Measurements from ENCODE around the gene MAD1L1. TPM values are rescaled to one million over a fixed set of nuclear protein-coding genes. Genes with fewer than 3 reads are reported as not detected.
A peak's percentile ranks its signal among the peaks of the same experiment; 100 is the strongest.

MAD1L1 gene
- total and polyA plus RNA-seq, 4 donors = 29.3 to 44.1 (median 35.8) TPM

DNA sequence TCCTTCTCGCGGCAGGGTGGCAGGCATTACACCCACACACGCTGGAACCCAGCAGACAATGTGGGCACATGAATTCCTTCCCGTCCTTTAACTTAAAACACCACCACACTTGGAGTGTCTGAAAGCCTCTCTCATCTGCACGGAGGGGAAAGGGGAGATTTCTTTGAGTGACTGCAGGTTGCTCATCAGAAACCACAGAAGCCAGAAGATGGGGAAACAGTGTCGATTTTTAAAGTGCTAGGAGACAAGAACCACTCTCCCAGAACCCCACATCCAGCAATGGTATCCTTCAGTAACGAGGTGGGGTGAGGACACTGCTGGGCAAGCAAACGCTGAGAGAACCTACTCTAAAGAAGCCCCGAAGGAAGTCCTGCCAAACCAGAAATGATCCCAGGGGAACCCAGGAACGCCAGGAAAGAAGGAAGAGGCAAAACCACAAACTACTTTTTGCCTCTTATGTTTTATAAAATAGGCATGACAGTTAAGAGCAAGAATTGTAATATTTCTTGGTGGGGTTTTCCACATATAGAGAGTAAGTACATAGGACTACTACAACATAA is 308.4 kb downstream of the MAD1L1 start:
- Histone ChIP-seq H3K9me3 (ENCODE audit: control insufficient read depth, insufficient read depth, low read length) (no peaks in the 10 kb centered on the region), H3K36me3 (ENCODE audit: control insufficient read depth, insufficient read depth, low read length) (peaks cover 28% of the 10 kb centered on the region), H3K27me3 (ENCODE audit: control insufficient read depth, insufficient read depth, low read length) (no peaks in the 10 kb centered on the region), H3K27ac (ENCODE audit: low read depth, low read length) (no peak overlapping the region), H3K4me3 (ENCODE audit: low read depth, low read length) (no peak overlapping the region), H3K4me1 (ENCODE audit: control insufficient read depth, insufficient read depth, low read length) (peaks cover 19% of the 10 kb centered on the region)
- WGBS (ENCODE audit: insufficient coverage) = 88% methylated on average over 2 of the region's 10 CpGs
- no peak for DNase-seq (ENCODE audit: low read depth in 4 of 6, low spot score in 6 of 6)

DNA sequence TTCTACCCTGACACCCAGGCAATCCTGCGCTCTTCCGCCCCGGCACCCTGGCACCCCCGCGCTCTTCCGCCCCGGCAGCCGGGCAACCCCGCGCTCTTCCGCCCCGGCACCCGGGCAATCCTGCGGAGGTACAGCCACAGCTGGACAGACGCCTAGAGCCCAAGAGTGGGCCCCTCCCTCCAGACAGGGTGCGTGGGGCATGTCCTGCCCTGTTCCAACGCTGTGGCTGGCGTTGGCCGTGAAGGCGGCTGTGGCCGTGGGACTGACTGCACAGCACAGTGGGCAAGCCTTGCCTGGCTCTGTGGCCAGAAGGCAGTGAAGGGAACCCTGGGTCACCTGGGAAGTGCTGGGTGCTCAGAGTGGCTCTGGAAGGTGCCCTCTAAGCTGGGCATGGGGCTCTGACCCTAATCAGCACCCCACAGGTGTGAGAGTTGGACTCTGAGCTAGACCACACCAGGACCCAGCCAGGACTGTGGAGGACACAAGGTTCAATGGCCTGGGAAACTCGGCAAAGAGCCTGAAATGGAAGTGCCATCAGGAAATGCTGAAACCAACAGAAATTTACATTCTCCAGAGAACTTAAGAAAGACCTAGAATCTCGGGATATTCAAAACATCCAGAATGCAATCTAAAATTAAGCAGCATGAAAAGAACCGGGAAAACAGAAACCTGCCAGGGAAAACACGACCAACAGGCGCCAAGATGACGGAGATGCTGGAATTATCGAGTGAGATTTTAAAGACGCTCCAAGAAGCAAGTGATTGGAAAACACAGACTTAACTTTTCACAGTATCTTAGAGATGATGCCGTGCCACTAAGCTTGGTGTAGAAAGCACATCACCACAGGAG is 309.1 kb downstream of the MAD1L1 start:
- peak in 1 of 6 donors; percentile 68 for DNase-seq (ENCODE audit: low read depth in 4 of 6, low spot score in 6 of 6)
- no peak overlapping the region for H3K4me3 ChIP-seq (ENCODE audit: low read depth, low read length)
- H3K36me3 ChIP-seq (ENCODE audit: control insufficient read depth, insufficient read depth, low read length) = peaks cover 23% of the 10 kb centered on the region
- 95% methylated on average over 30 of the region's 30 CpGs for WGBS (ENCODE audit: insufficient coverage)
- H3K9me3 ChIP-seq (ENCODE audit: control insufficient read depth, insufficient read depth, low read length) = no peaks in the 10 kb centered on the region
- H3K4me1 ChIP-seq (ENCODE audit: control insufficient read depth, insufficient read depth, low read length) = peaks cover 23% of the 10 kb centered on the region
- no peaks in the 10 kb centered on the region for H3K27me3 ChIP-seq (ENCODE audit: control insufficient read depth, insufficient read depth, low read length)
- H3K27ac ChIP-seq (ENCODE audit: low read depth, low read length) = no peak overlapping the region

DNA sequence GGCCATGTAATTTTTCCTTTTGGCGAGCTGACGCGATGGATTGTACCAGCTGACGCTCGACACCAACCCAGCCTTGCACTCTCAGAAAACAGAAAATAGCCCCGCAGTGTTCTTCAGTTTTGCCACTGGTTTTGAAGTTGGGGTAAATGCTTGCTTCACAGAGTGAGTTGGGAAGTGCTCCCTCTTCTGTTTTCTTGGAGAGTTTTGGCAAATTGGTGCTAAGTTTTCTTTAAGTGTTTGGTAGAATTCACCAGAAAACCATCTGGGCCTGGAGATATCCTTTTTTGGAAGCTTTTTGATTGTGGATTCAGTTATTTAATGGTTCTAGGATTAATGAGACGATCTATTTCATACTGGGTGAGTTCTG is 309.9 kb downstream of the MAD1L1 start:
- DNase-seq (ENCODE audit: low read depth in 4 of 6, low spot score in 6 of 6) = no peak
- H3K27ac ChIP-seq (ENCODE audit: low read depth, low read length) = no peak overlapping the region
- no peaks in the 10 kb centered on the region for H3K27me3 ChIP-seq (ENCODE audit: control insufficient read depth, insufficient read depth, low read length)
- 91% methylated on average over 4 of the region's 7 CpGs for WGBS (ENCODE audit: insufficient coverage)
- H3K36me3 ChIP-seq (ENCODE audit: control insufficient read depth, insufficient read depth, low read length) = peaks cover 24% of the 10 kb centered on the region
- H3K9me3 ChIP-seq (ENCODE audit: control insufficient read depth, insufficient read depth, low read length) = no peaks in the 10 kb centered on the region
- H3K4me3 ChIP-seq (ENCODE audit: low read depth, low read length) = no peak overlapping the region
- H3K4me1 ChIP-seq (ENCODE audit: control insufficient read depth, insufficient read depth, low read length) = peaks cover 26% of the 10 kb centered on the region

DNA sequence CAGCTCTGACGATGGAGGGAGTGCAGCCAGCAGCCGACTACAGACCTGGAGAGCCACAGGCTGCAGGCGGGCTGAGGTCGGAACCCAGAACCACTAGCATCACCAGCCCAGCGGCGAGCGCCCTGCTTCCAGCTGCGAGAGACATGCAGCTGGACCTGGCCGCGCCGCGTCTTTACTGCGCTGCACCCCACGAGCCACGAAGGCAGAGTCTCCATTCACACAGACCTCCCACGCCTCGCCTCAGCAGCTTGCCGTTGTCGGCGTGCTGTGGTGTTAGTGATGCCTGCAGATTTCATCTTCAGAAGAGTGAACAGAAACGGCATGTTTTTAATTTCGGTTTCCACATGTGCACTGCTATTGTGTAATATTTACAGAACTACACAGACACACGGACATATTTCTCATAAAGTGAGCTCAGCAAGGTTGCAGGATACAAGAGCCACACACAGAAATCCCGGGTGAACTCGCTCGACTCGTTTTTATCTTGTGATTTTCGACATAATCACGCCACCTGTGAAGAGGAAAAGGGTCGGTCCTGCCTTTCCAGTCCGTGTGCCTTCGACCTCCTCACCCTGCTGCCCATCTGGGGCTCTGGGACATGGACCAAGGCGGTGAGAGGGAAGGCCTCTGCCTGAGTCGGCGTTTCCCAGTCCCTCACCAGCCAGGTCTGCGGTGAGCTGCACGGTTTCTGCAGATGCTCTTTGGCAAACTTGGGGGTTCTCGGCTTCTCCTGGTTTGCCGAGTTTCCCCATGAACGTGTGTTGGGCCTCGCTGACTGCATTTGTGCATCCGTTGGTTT is 310.5 kb downstream of the MAD1L1 start:
- Histone ChIP-seq H3K9me3 (ENCODE audit: control insufficient read depth, insufficient read depth, low read length) (no peaks in the 10 kb centered on the region), H3K4me3 (ENCODE audit: low read depth, low read length) (no peak overlapping the region), H3K4me1 (ENCODE audit: control insufficient read depth, insufficient read depth, low read length) (peaks cover 31% of the 10 kb centered on the region), H3K27ac (ENCODE audit: low read depth, low read length) (no peak overlapping the region), H3K27me3 (ENCODE audit: control insufficient read depth, insufficient read depth, low read length) (no peaks in the 10 kb centered on the region), H3K36me3 (ENCODE audit: control insufficient read depth, insufficient read depth, low read length) (peaks cover 30% of the 10 kb centered on the region)
- WGBS (ENCODE audit: insufficient coverage) = 89% methylated on average over 34 of the region's 42 CpGs
- no peak for DNase-seq (ENCODE audit: low read depth in 4 of 6, low spot score in 6 of 6)

DNA sequence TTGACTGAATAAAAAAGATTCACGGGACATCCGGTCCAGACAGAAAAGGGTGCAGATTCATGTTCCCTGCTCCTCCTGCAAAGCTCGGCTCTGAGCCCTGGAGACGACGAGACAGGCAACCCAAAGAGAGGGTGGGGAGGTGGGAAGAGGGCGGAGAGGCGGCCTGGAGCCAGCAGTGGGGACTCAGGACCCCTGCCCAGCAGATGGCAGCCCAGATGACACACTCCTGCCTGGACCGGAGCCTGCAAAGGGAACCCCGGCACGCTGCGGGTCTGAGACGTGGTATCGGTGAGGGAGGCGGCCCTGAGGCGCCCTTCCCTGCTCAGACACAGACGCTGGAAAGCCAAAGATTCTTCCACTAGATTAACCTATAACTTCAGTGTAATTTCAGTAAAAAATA is 311.9 kb downstream of the MAD1L1 start:
- 43% methylated on average over 13 of the region's 16 CpGs for WGBS (ENCODE audit: insufficient coverage)
- peak in 1 of 6 donors; percentile 50 for DNase-seq (ENCODE audit: low read depth in 4 of 6, low spot score in 6 of 6)

DNA sequence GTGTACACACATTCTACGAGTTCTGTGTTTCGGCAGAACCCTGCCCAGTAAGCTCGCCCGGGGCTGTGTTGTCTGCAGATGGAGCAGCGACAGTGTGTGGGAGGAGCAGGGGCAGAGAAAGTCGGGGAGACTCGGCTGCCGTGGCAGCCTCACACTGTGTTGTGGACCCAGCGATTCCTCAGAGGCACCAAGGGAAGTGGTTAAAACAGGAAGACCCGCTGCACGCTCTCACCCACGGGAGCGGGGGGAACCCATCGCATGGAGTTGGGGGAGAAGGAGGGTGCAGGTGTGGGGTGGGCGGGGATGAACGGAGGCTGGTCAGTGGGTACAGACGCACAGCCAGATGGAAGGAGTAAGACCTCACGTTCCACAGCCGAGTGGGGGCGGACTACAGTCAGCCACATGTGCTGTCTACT is 312.5 kb downstream of the MAD1L1 start:
- no peaks in the 10 kb centered on the region for H3K27me3 ChIP-seq (ENCODE audit: control insufficient read depth, insufficient read depth, low read length)
- H3K36me3 ChIP-seq (ENCODE audit: control insufficient read depth, insufficient read depth, low read length) = peaks cover 42% of the 10 kb centered on the region
- DNase-seq (ENCODE audit: low read depth in 4 of 6, low spot score in 6 of 6) = no peak
- no peaks in the 10 kb centered on the region for H3K9me3 ChIP-seq (ENCODE audit: control insufficient read depth, insufficient read depth, low read length)
- H3K4me1 ChIP-seq (ENCODE audit: control insufficient read depth, insufficient read depth, low read length) = peaks cover 38% of the 10 kb centered on the region
- no peak overlapping the region for H3K4me3 ChIP-seq (ENCODE audit: low read depth, low read length)
- 79% methylated on average over 16 of the region's 20 CpGs for WGBS (ENCODE audit: insufficient coverage)
- no peak overlapping the region for H3K27ac ChIP-seq (ENCODE audit: low read depth, low read length)

More for the DNA sequence above, 311.9 kb downstream of the MAD1L1 start:
- Histone ChIP-seq H3K36me3 (ENCODE audit: control insufficient read depth, insufficient read depth, low read length) (peaks cover 40% of the 10 kb centered on the region), H3K9me3 (ENCODE audit: control insufficient read depth, insufficient read depth, low read length) (no peaks in the 10 kb centered on the region), H3K27me3 (ENCODE audit: control insufficient read depth, insufficient read depth, low read length) (no peaks in the 10 kb centered on the region), H3K4me3 (ENCODE audit: low read depth, low read length) (no peak overlapping the region), H3K27ac (ENCODE audit: low read depth, low read length) (no peak overlapping the region), H3K4me1 (ENCODE audit: control insufficient read depth, insufficient read depth, low read length) (peaks cover 38% of the 10 kb centered on the region)

DNA sequence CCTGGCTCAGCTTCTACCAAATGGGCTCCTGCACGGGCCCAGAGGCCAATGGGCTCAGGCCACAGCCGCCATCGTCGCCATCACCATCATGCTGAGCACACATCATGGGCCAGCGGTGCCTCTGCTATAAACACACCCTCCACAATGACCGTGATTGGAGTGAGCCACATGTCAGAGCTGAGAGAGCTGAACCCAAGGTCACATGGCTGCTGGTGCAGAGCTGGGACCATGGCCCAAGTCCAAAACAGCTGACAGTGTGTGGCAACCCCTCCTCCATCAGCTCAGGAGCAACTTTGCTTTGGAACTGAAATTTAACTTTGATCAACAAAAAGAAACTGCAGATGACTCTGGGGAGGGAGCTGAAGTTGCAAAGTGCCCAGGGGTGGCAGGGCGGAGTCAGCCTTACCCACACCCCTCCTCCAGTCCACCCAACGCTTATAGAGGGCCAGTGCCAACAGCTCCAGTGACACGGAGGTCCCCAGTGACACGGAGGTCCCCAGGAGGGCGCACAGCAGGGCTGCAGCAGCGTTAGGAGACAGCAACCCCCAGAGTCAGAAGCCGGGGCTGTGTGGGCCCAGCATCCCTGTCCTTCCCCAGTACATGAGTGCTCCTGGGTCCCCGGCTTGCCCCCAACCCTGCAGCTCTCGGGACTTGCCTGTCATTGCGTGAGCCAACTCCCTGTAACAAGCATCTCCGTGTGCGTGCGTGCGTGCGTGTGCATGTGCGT is 313.0 kb downstream of the MAD1L1 start:
- Histone ChIP-seq H3K36me3 (ENCODE audit: control insufficient read depth, insufficient read depth, low read length) (peaks cover 48% of the 10 kb centered on the region), H3K27me3 (ENCODE audit: control insufficient read depth, insufficient read depth, low read length) (no peaks in the 10 kb centered on the region), H3K27ac (ENCODE audit: low read depth, low read length) (peak overlapping the region; percentile 40), H3K4me1 (ENCODE audit: control insufficient read depth, insufficient read depth, low read length) (peaks cover 38% of the 10 kb centered on the region), H3K4me3 (ENCODE audit: low read depth, low read length) (no peak overlapping the region), H3K9me3 (ENCODE audit: control insufficient read depth, insufficient read depth, low read length) (no peaks in the 10 kb centered on the region)
- 71% methylated on average over 22 of the region's 22 CpGs for WGBS (ENCODE audit: insufficient coverage)
- DNase-seq (ENCODE audit: low read depth in 4 of 6, low spot score in 6 of 6) = peak in 2 of 6 donors; percentile 31 to 43

DNA sequence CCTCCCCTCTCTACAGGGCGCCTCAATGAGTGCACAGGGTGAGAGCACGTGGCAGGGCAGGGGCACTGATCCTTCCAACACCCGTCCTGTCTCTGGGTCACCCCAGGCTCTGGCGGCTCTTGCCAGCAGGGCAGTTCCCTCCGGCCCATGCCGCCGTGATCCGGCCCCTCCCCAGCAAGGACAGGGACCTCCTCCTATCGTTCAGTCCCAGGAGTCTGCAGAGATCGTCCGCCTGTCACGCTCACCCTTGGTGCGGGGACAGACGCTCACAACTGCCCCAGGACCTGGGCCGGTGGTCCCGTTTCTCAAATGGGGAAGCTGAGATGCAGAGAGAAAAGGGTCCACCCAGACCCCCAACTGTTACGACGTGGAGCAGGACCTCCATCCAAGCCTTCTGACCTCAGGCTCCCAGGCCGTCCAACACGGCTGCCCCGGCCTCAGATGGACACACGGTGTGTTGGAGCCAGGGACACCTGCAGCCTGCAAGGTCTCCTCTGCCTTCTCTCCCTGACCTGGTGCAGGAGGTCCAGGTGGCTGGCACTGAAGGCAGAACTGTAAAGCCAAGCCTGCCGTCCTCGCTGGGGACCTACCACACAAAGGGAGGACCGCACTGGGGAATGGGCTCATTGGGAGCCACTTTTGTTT is 313.7 kb downstream of the MAD1L1 start:
- Histone ChIP-seq H3K4me1 (ENCODE audit: control insufficient read depth, insufficient read depth, low read length) (peaks cover 42% of the 10 kb centered on the region), H3K9me3 (ENCODE audit: control insufficient read depth, insufficient read depth, low read length) (no peaks in the 10 kb centered on the region), H3K36me3 (ENCODE audit: control insufficient read depth, insufficient read depth, low read length) (peaks cover 53% of the 10 kb centered on the region), H3K27me3 (ENCODE audit: control insufficient read depth, insufficient read depth, low read length) (no peaks in the 10 kb centered on the region), H3K27ac (ENCODE audit: low read depth, low read length) (no peak overlapping the region), H3K4me3 (ENCODE audit: low read depth, low read length) (no peak overlapping the region)
- WGBS (ENCODE audit: insufficient coverage) = 91% methylated on average over 22 of the region's 25 CpGs
- DNase-seq (ENCODE audit: low read depth in 4 of 6, low spot score in 6 of 6) = no peak

Measured in spinal cord (tissue), 10 donors.